ENCODE results near the gene C19orf53.

The C19orf53 gene

DNA sequence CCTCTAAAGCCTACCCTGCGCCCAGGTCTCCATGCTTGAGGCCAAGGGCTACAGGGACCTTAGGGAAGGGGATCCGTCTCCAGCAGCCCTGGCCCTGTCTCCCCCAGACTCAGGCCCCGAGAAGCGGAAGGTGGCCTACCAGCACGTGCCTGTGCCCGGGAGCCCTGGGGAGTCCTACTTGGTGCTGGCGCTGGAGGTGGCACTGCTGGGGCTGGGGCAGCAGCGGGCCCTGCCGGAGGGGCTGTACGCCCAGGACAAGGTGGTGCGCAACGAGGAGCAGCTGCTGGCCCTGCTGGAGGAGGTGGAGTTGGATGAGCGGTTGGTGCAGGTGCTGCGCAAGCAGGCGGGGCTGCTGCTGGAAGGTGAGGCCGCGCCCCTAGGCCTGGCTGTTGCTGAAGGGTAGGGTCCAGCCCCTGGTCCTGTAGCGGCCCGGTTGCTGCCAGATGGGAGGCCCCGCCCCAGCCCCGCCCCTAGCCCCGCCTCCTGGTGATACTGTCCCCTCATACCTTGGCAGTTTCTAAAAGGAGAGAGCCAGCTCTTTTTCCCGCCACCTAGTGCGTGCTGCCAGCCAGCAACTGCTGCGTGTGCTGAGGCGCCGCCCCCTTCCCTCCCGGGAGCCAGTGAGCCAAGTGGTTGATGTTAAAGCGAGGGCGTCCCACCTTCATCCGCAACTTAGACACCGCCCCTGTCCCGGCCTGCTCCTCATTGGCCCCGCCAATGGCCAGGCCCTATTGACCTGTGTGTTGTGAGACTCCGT lies 43.5 kb downstream of the C19orf53 start:
- TF ChIP-seq CTCF (IDR thresholded peaks at IDR 0.05): no peak
- Histone ChIP-seq H3K27ac (no peak overlapping the region), H3K4me3 (no peak overlapping the region)
- DNase-seq (ENCODE audit: low spot score): no peak

- DNase-seq (ENCODE audit: low spot score): no peak
- no peak overlapping the region for H3K27ac ChIP-seq
- TF ChIP-seq CTCF (IDR thresholded peaks at IDR 0.05): no peak
- no peak overlapping the region for H3K4me3 ChIP-seq
Observed at GRCh38 chr19:13819238-13819637, 45.0 kb downstream of the C19orf53 start.

DNA sequence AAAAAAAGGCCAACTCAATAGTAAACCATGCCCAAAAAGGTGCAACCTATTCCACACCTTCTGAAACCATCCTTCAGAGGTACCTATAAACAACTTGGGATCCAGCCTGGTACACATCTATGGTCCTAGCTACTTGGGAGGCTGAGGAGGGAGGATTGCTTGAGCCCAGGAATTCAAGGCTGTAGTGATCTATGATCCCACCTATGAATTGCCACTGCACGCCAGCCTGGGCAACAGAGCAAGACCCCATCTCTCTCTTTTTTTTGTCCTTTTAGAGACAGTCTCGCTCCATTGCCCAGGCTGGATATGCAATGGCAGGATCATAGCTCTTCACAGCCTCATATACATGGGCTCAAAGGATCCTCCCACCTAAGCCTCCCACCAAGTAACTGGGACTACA lies 47.0 kb downstream of the C19orf53 start:
- Histone ChIP-seq H3K27ac (no peak overlapping the region), H3K4me3 (no peak overlapping the region)
- TF ChIP-seq CTCF (IDR thresholded peaks at IDR 0.05): no peak
- no peak for DNase-seq (ENCODE audit: low spot score)

DNA sequence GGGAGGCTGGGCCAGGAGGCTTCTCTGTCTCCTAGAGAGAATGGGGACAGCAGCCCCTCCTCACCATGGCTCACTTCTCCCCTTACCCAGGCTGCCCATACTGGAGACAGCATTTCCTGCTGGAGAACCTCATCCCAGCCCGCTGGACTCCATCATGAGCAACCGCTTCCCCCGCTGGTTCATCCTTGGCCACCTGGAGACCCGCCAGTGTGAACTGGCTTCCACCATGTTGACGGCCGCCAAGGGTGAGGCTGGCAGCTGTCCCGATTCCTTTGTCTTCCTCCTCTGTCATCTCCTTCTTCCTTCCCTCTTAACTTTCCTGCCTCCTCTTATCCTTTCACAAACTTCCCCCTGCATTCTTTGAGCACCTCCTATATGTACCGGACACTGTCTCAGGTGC lies 49.0 kb downstream of the C19orf53 start:
- H3K27ac ChIP-seq: peak overlapping the region; percentile 32 to 43
- no peak for DNase-seq (ENCODE audit: low spot score)
- no peak for TF ChIP-seq CTCF (IDR thresholded peaks at IDR 0.05)

GRCh38 chr19:13823901-13824300 lies 49.6 kb downstream of the C19orf53 start:
- DNase-seq (ENCODE audit: low spot score): no peak
- Histone ChIP-seq H3K4me3 (no peak overlapping the region), H3K27ac (no peak overlapping the region)
- no peak for TF ChIP-seq CTCF (IDR thresholded peaks at IDR 0.05)

More for the DNA sequence above, 49.0 kb downstream of the C19orf53 start:
- no peak overlapping the region for H3K4me3 ChIP-seq

- no peak for TF ChIP-seq CTCF (IDR thresholded peaks at IDR 0.05)
- H3K27ac ChIP-seq: no peak overlapping the region
- DNase-seq (ENCODE audit: low spot score): no peak
- no peak overlapping the region for H3K4me3 ChIP-seq
Observed at GRCh38 chr19:13824703-13825102, 50.4 kb downstream of the C19orf53 start.

Measured in coronary artery (tissue), 2 donors.